NB4 (cell line): ENCODE data around the gene LRRC10.

Experiments
- DNase-seq: peaks from one replicate; pipeline ENCODE4 v3.0.0; 2010; ENCODE audit warnings: low read depth
- H3K4me3 ChIP-seq: one replicate; pipeline ENCODE4 v1.5.1; 2011; ENCODE audit warnings: mild to moderate bottlenecking, low read depth, low read length, moderate library complexity
- CTCF ChIP-seq: IDR thresholded peaks from one replicate; pipeline ENCODE4 v1.5.1; 2012; ENCODE audit warnings: low read depth, low read length
- MAX ChIP-seq: IDR thresholded peaks from 2 replicates; pipeline ENCODE4 v1.6.1; 2011; ENCODE audit warnings: low read depth, low read length
- MYC ChIP-seq: IDR thresholded peaks from 2 replicates; pipeline ENCODE4 v1.6.1; 2011; ENCODE audit warnings: low read depth, low read length
- POLR2A ChIP-seq: IDR thresholded peaks from 2 replicates; pipeline ENCODE4 v1.6.1; 2011; ENCODE audit warnings: mild to moderate bottlenecking; ENCODE audit not compliant: insufficient read length; ENCODE audit errors: extremely low read depth

The LRRC10 gene

GRCh38 chr12:69610729-69611128 is at the start of gene LRRC10:
LRRC10 (minus strand) TSS chr12:69610907; CDS start chr12:69610838, 69 bp downstream.
- no peak for TF ChIP-seq CTCF
- no peak for TF ChIP-seq MAX
- TF ChIP-seq MYC: no peak
- TF ChIP-seq POLR2A: no peak
- H3K4me3 ChIP-seq: no peak within 1 kb of the TSS
- DNase-seq: no peak

- DNase-seq: no peak
- no peak overlapping the region for H3K4me3 ChIP-seq
- no peak for TF ChIP-seq MAX
- no peak for TF ChIP-seq MYC
- TF ChIP-seq POLR2A: no peak
- TF ChIP-seq CTCF: no peak
These were observed 49.6 kb upstream of the LRRC10 start for GRCh38 chr12:69660164-69660863.

GRCh38 chr12:69658203-69658602 is 47.5 kb upstream of the LRRC10 start:
- no peak for TF ChIP-seq CTCF
- TF ChIP-seq MAX: no peak
- TF ChIP-seq MYC: no peak
- no peak for TF ChIP-seq POLR2A
- no peak overlapping the region for H3K4me3 ChIP-seq
- DNase-seq: no peak

GRCh38 chr12:69657376-69658137 is 46.9 kb upstream of the LRRC10 start:
- no peak overlapping the region for H3K4me3 ChIP-seq
- DNase-seq: no peak

GRCh38 chr12:69655616-69656340 is 45.1 kb upstream of the LRRC10 start:
- no peak for DNase-seq
- no peak overlapping the region for H3K4me3 ChIP-seq
- TF ChIP-seq POLR2A: no peak
- TF ChIP-seq CTCF: no peak
- TF ChIP-seq MAX: no peak
- TF ChIP-seq MYC: no peak

More at GRCh38 chr12:69657376-69658137, 46.9 kb upstream of the LRRC10 start:
- TF ChIP-seq MAX (no peak), POLR2A (no peak), CTCF (no peak), MYC (no peak)
